Breast epithelium (tissue), 4 donors: Measurements from ENCODE around the gene NUP210L. TPM values are rescaled to one million over a fixed set of nuclear protein-coding genes. Genes with fewer than 3 reads are reported as not detected.

Experiments used
- DNase-seq, 2 donors: peaks; one replicate each; pipeline ENCODE4 v3.0.0-alpha.2; 2019; ENCODE audit warnings: low spot score in 2 of 2
- H3K27ac ChIP-seq, 2 donors: fragments of 200-600 bp; sonication (generic) in 1 of 2; one replicate each; pipeline ENCODE4 v1.5.1; 2016 to 2019; ENCODE audit warnings: mild to moderate bottlenecking in 1 of 2
- H3K27me3 ChIP-seq, 2 donors: fragments of 200-600 bp; sonication (generic) in 1 of 2; one replicate each; pipeline versions ENCODE4 v1.5.1 to v1.6.0; 2017 to 2019; ENCODE audit warnings: control low read depth in 1 of 2, mild to moderate bottlenecking in 1 of 2
- H3K36me3 ChIP-seq: fragments of 200-600 bp; one replicate; pipeline ENCODE4 v1.5.1; 2019
- H3K4me1 ChIP-seq, 2 donors: fragments of 200-600 bp; sonication (generic); one replicate each; pipeline ENCODE4 v1.5.1; 2016 to 2019; ENCODE audit warnings: control low read depth in 1 of 2
- H3K4me3 ChIP-seq, 3 donors: fragments of 200-600 bp; sonication (generic); 1 replicate in 2 of 3; 2 replicates in 1 of 3; pipeline ENCODE4 v1.5.1; 2016 to 2019; ENCODE audit warnings: mild to moderate bottlenecking in 3 of 3, moderate library complexity in 2 of 3
- H3K9me3 ChIP-seq, 2 donors: fragments of 200-600 bp; sonication (generic) in 1 of 2; one replicate each; pipeline ENCODE4 v1.5.1; 2016 to 2019; ENCODE audit warnings: control low read depth in 1 of 2
- CTCF ChIP-seq, 3 donors: fragments of 450-650 bp; IDR thresholded peaks; one replicate each; pipeline ENCODE4 v1.5.1; 2016 to 2017; ENCODE audit warnings: antibody characterized with exemption in 3 of 3, mild to moderate bottlenecking in 3 of 3, moderate library complexity in 3 of 3
- POLR2A ChIP-seq: fragments of 450-650 bp; IDR thresholded peaks from one replicate; pipeline ENCODE4 v1.6.1; 2016; ENCODE audit warnings: antibody characterized with exemption, mild to moderate bottlenecking, moderate library complexity
- POLR2AphosphoS5 ChIP-seq, 3 donors: sonication (generic); formaldehyde crosslinking; IDR thresholded peaks; one replicate each; pipeline ENCODE4 v1.6.1; 2017; ENCODE audit warnings: antibody characterized with exemption in 3 of 3
- intact Hi-C: fragments of 100-400 bp; cut with DNase I; formaldehyde crosslinking; loops from one replicate; pipeline ENCODE4 v1.15.1; 2023; ENCODE audit warnings: low total_unique reads
- total RNA-seq, 3 donors: library from RNA; depleted of rRNA; stranded (reverse); fragments of >200 nt; gene quantifications; one replicate each; pipeline ENCODE4 v1.1.0, GENCODE V29; 2016

NUP210L gene
- total RNA-seq, 3 donors from 2014 or later, result under 0.01 TPM; not detected in 2

GRCh38 chr1:154182344-154183045, 27.6 kb upstream of the NUP210L start:
- intact Hi-C loops, result loop anchor here (10.0 kb wide), 1 partner anchor 1722 kb away; no protein-coding TSS in a partner anchor
- H3K27ac ChIP-seq, result peak overlapping the region; percentile 92 to 93
- H3K9me3 ChIP-seq, result no peaks in the 10 kb centered on the region
- peak overlapping the region; percentile 80 to 93 (median 88) for H3K4me3 ChIP-seq
- H3K36me3 ChIP-seq, result no peaks in the 10 kb centered on the region
- peaks cover 12 to 24% of the 10 kb centered on the region in 2 donors for H3K4me1 ChIP-seq
- H3K27me3 ChIP-seq, result no peaks in the 10 kb centered on the region
- DNase-seq, result peak in 1 of 2 donors; percentile 38
- peak in 1 of 3 donors; percentile 5 for TF ChIP-seq POLR2AphosphoS5 (IDR thresholded peaks at IDR 0.05)
- TF ChIP-seq POLR2A, result no peak

- TF ChIP-seq CTCF (IDR thresholded peaks at IDR 0.05), result no peak
- no peak for TF ChIP-seq POLR2AphosphoS5 (IDR thresholded peaks at IDR 0.05)
- TF ChIP-seq POLR2A, result no peak
- Histone ChIP-seq H3K9me3 (no peaks in the 10 kb centered on the region), H3K4me3 (peak overlapping the region; percentile 80 to 93 (median 88)), H3K27ac (peak overlapping the region; percentile 92 to 93), H3K27me3 (no peaks in the 10 kb centered on the region), H3K4me1 (peaks cover 12 to 26% of the 10 kb centered on the region in 2 donors), H3K36me3 (no peaks in the 10 kb centered on the region)
- intact Hi-C loops, result loop anchor here (10.0 kb wide), 1 partner anchor 1723 kb away; no protein-coding TSS in a partner anchor
- no peak for DNase-seq
Measured at GRCh38 chr1:154181944-154182343, 27.1 kb upstream of the NUP210L start.

GRCh38 chr1:154179946-154180687, 25.2 kb upstream of the NUP210L start:
- no peaks in the 10 kb centered on the region for H3K9me3 ChIP-seq
- H3K27ac ChIP-seq, result peak overlapping the region in 1 of 2 donors; percentile 67
- intact Hi-C loops, result loop anchor here (10.0 kb wide), 1 partner anchor 1725 kb away; no protein-coding TSS in a partner anchor
- no peaks in the 10 kb centered on the region for H3K27me3 ChIP-seq
- H3K4me1 ChIP-seq, result peaks cover 17 to 26% of the 10 kb centered on the region in 2 donors
- no peaks in the 10 kb centered on the region for H3K36me3 ChIP-seq
- peak overlapping the region in 1 of 3 donors; percentile 21 for H3K4me3 ChIP-seq
- no peak for DNase-seq
- TF ChIP-seq CTCF (IDR thresholded peaks at IDR 0.05), result no peak
- TF ChIP-seq POLR2AphosphoS5 (IDR thresholded peaks at IDR 0.05), result no peak
- TF ChIP-seq POLR2A, result no peak

- Histone ChIP-seq H3K27me3 (no peaks in the 10 kb centered on the region), H3K9me3 (no peaks in the 10 kb centered on the region), H3K4me3 (peak overlapping the region in 1 of 3 donors; percentile 29), H3K4me1 (peaks cover 17 to 26% of the 10 kb centered on the region in 2 donors), H3K36me3 (no peaks in the 10 kb centered on the region), H3K27ac (peak overlapping the region; percentile 50 to 67)
- no peak for DNase-seq
- TF ChIP-seq POLR2A, result no peak
- no peak for TF ChIP-seq CTCF (IDR thresholded peaks at IDR 0.05)
- no peak for TF ChIP-seq POLR2AphosphoS5 (IDR thresholded peaks at IDR 0.05)
- intact Hi-C loops, result no loop called here
Measured at GRCh38 chr1:154178911-154179811, 24.3 kb upstream of the NUP210L start.

GRCh38 chr1:154178013-154178412, 23.1 kb upstream of the NUP210L start:
- H3K27me3 ChIP-seq, result no peaks in the 10 kb centered on the region
- peaks cover 17 to 26% of the 10 kb centered on the region in 2 donors for H3K4me1 ChIP-seq
- H3K4me3 ChIP-seq, result no peak overlapping the region
- intact Hi-C loops, result no loop called here
- no peaks in the 10 kb centered on the region for H3K36me3 ChIP-seq
- H3K9me3 ChIP-seq, result no peaks in the 10 kb centered on the region
- TF ChIP-seq POLR2A (no peak), POLR2AphosphoS5 (IDR thresholded peaks at IDR 0.05) (no peak)
- H3K27ac ChIP-seq, result peak overlapping the region; percentile 50 to 67
- DNase-seq, result no peak
